OCI-LY1 (cell line): ENCODE measurements around the gene CLSTN2.

Source experiments
- H2AFZ ChIP-seq: fragments of 200-600 bp; sonication (generic), shearing (Covaris generic); 2 replicates; pipeline ENCODE4 v1.6.0; 2014; ENCODE audit warnings: antibody characterized with exemption, mild to moderate bottlenecking, low read length
- H3F3A ChIP-seq: fragments of 200-600 bp; sonication (generic), shearing (Covaris generic); 2 replicates; pipeline ENCODE4 v1.6.0; 2014; ENCODE audit warnings: mild to moderate bottlenecking, antibody characterized with exemption, low read length, moderate library complexity; ENCODE audit not compliant: insufficient read depth
- H3K27ac ChIP-seq: fragments of 200-600 bp; sonication (generic); 2 replicates; pipeline ENCODE4 v1.5.1; 2014; ENCODE audit warnings: low read length, mixed run types, mild to moderate bottlenecking, low read depth; ENCODE audit not compliant: poor library complexity, severe bottlenecking
- H3K27me3 ChIP-seq: fragments of 200-600 bp; sonication (generic); 2 replicates; pipeline ENCODE4 v1.6.0; 2014; ENCODE audit warnings: antibody characterized with exemption, mild to moderate bottlenecking, low read length, moderate library complexity; ENCODE audit not compliant: insufficient read depth
- H3K36me3 ChIP-seq: fragments of 200-600 bp; sonication (generic); 2 replicates; pipeline ENCODE4 v1.6.1; 2014; ENCODE audit warnings: mild to moderate bottlenecking, antibody characterized with exemption, low read length, moderate library complexity, mixed read lengths; ENCODE audit not compliant: insufficient read depth
- H3K4me1 ChIP-seq: fragments of 200-600 bp; sonication (generic); 2 replicates; pipeline ENCODE4 v1.5.1; 2014; ENCODE audit warnings: mild to moderate bottlenecking, low read length, moderate library complexity; ENCODE audit not compliant: insufficient read depth, severe bottlenecking
- H3K4me2 ChIP-seq: fragments of 200-600 bp; sonication (generic), shearing (Covaris generic); 2 replicates; pipeline ENCODE4 v1.6.1; 2014; ENCODE audit warnings: low read length
- H3K4me3 ChIP-seq: fragments of 200-600 bp; sonication (generic); 2 replicates; pipeline ENCODE4 v1.5.1; 2014; ENCODE audit warnings: low read length, low read depth, mild to moderate bottlenecking, mixed read lengths; ENCODE audit not compliant: poor library complexity, severe bottlenecking
- H3K79me2 ChIP-seq: fragments of 200-600 bp; shearing (Covaris generic); 2 replicates; pipeline ENCODE4 v1.6.1; 2016; ENCODE audit warnings: mixed run types, low read length, mixed read lengths; ENCODE audit not compliant: insufficient read depth
- H3K9ac ChIP-seq: fragments of 200-600 bp; sonication (generic), shearing (Covaris generic); 2 replicates; pipeline ENCODE4 v1.6.1; 2014; ENCODE audit warnings: mild to moderate bottlenecking, low read length, mixed read lengths
- H3K9me2 ChIP-seq: fragments of 200-600 bp; sonication (generic), shearing (Covaris generic); 2 replicates; pipeline ENCODE4 v1.6.1; 2014; ENCODE audit warnings: low read depth, mild to moderate bottlenecking, low read length, mixed read lengths
- H3K9me3 ChIP-seq: fragments of 200-600 bp; shearing (Covaris generic); 2 replicates; pipeline ENCODE4 v1.6.1; 2014; ENCODE audit warnings: low read length, mixed read lengths
- H4K20me1 ChIP-seq: fragments of 200-600 bp; sonication (generic), shearing (Covaris generic); 2 replicates; pipeline ENCODE4 v1.6.0; 2016; ENCODE audit warnings: mild to moderate bottlenecking, low read length; ENCODE audit not compliant: insufficient read depth
- CTCF ChIP-seq: fragments of 200-600 bp; sonication (generic), shearing (Covaris generic); IDR thresholded peaks from 2 replicates; pipeline ENCODE4 v1.5.1; 2017; ENCODE audit warnings: mild to moderate bottlenecking, antibody characterized with exemption, low read length, moderate library complexity, mixed read lengths
- EZH2 ChIP-seq: fragments of 200-600 bp; sonication (generic), shearing (Covaris generic); IDR thresholded peaks from 2 replicates; pipeline ENCODE4 v1.8.0; 2017; ENCODE audit warnings: borderline replicate concordance, mixed run types, mild to moderate bottlenecking, antibody characterized with exemption, low read length, moderate library complexity, mixed read lengths

The CLSTN2 gene

GRCh38 chr3:140018556-140018955 lies 83.6 kb downstream of the CLSTN2 start:
- no peaks in the 10 kb centered on the region for H3K27me3 ChIP-seq
- no peak overlapping the region for H3K27ac ChIP-seq
- H3K36me3 ChIP-seq = no peaks in the 10 kb centered on the region
- no peak overlapping the region for H2AFZ ChIP-seq
- H3K9me3 ChIP-seq = no peaks in the 10 kb centered on the region
- no peak for TF ChIP-seq EZH2
- TF ChIP-seq CTCF = no peak
- no peaks in the 10 kb centered on the region for H3K4me1 ChIP-seq
- no peak overlapping the region for H3K4me2 ChIP-seq
- no peaks in the 10 kb centered on the region for H3K9me2 ChIP-seq
- H3F3A ChIP-seq = no peaks in the 10 kb centered on the region
- H3K9ac ChIP-seq = no peak overlapping the region
- H4K20me1 ChIP-seq = no peaks in the 10 kb centered on the region
- no peak overlapping the region for H3K4me3 ChIP-seq
- H3K79me2 ChIP-seq = no peaks in the 10 kb centered on the region

- Histone ChIP-seq H3K27me3 (no peaks in the 10 kb centered on the region), H3K27ac (no peak overlapping the region), H3K4me1 (no peaks in the 10 kb centered on the region), H3F3A (no peaks in the 10 kb centered on the region), H3K9me2 (no peaks in the 10 kb centered on the region), H3K36me3 (no peaks in the 10 kb centered on the region), H3K9me3 (no peaks in the 10 kb centered on the region), H3K79me2 (no peaks in the 10 kb centered on the region), H3K4me2 (no peak overlapping the region), H3K4me3 (no peak overlapping the region), H4K20me1 (no peaks in the 10 kb centered on the region), H2AFZ (no peak overlapping the region), H3K9ac (no peak overlapping the region)
- TF ChIP-seq EZH2 = no peak
- TF ChIP-seq CTCF = no peak
Observed at GRCh38 chr3:140019946-140020345, 85.0 kb downstream of the CLSTN2 start.

GRCh38 chr3:140020541-140020940 lies 85.6 kb downstream of the CLSTN2 start:
- Histone ChIP-seq H3K27ac (no peak overlapping the region), H3K4me1 (no peaks in the 10 kb centered on the region), H3K9ac (no peak overlapping the region), H3K79me2 (no peaks in the 10 kb centered on the region), H3K27me3 (no peaks in the 10 kb centered on the region), H3K9me2 (no peaks in the 10 kb centered on the region), H3K4me2 (no peak overlapping the region), H3K4me3 (no peak overlapping the region), H2AFZ (no peak overlapping the region), H3K36me3 (no peaks in the 10 kb centered on the region), H3K9me3 (no peaks in the 10 kb centered on the region), H3F3A (no peaks in the 10 kb centered on the region), H4K20me1 (no peaks in the 10 kb centered on the region)
- TF ChIP-seq CTCF (no peak), EZH2 (no peak)
